GM08714 (cell line): Measurements from ENCODE around the gene BCAS1.
"Not testable (repeated sequence)": the region's sequence is repeated elsewhere in the genome, so short reads cannot be mapped to it uniquely, and the experiment has no call there.

Experiments used
- H3K4me3 ChIP-seq: fragments of 200-500 bp; sonication (Bioruptor generic); 2 replicates; pipeline ENCODE4 v1.5.1; 2014; ENCODE audit warnings: mild to moderate bottlenecking, low read length, inconsistent platforms
- ZNF274 ChIP-seq: IDR thresholded peaks from 2 replicates; pipeline ENCODE4 v1.6.1; 2012; ENCODE audit warnings: mild to moderate bottlenecking, low read depth, low read length

The BCAS1 gene

DNA sequence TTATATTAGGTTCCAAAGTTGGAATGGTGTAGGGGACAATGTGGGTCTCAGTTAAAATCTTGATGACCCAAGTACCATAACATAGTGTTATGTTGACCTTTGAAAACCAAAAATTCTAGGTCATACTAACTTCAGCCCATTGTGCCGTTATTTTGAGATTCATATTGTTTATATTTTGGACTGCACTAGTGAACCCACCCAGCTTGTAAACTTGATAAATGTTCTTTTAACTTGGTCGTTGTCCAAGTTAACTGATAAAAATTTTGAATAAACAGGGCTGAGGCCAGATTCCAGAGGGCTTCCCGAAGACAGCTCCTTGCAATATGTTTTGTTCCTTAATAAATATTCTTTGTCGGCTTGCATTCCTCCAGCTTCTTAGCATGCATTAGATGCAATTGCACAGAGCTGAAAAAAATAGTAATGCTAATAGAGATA is 90.3 kb downstream of the BCAS1 start:
- TF ChIP-seq ZNF274 = no peak
- H3K4me3 ChIP-seq = no peak overlapping the region

DNA sequence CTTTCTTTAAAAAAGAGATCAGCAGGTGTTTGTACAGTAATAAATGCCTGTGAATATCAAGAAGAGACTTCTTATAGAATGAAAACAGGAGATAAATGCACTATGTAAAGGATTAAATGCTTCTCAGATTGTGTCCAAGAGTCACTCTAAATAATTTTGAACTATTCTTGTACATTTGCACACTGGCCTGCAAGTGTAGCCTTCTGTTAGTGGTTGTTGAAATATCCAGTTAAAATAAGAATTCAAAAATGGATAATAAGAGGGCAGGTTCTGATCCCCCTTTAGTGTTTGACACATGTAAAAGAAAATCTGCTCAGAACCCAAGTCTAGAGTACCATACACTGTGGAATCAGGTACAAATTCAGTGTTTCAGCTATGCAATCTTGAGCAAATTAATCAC is 91.9 kb downstream of the BCAS1 start:
- no peak for TF ChIP-seq ZNF274
- no peak overlapping the region for H3K4me3 ChIP-seq

DNA sequence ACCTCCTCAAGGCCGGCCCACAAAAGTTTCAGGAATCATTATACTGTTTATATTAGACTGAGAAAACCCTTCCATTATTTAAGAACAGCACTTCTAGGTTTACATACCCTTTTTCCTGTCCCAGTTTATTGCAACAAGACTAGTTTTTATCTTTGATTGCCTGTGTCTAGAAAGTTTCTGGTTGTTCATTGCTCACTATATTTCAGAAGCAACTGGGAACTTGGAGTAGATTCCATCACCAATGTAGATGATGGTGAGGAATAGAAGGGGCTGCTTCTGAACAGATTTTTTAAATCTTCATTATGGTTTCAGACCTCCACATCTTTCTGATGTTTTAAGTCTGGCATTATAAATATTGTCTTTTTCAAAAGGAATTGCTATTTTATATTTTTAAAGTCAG is 93.0 kb downstream of the BCAS1 start:
- no peak overlapping the region for H3K4me3 ChIP-seq
- TF ChIP-seq ZNF274 = no peak

DNA sequence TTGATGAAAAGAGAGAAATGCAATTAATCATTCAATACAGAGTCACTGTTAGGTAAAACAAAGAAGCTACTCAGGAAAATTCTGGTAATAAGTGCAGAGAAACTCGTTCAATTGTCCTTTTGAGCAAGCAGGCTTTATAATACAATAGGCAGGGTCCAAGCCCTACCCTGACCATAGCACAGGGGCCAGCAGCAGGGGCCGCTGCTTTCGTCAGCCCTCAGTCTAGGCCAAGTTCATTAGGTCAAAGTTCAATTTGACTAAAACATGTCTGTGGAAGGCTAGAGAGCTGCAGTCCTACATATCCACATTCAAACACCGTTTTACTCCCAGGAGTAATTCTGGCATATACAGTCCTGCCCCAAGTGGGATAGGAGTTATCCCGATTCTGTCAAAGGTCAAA is 94.6 kb downstream of the BCAS1 start:
- TF ChIP-seq ZNF274 = no peak
- H3K4me3 ChIP-seq = no peak overlapping the region

DNA sequence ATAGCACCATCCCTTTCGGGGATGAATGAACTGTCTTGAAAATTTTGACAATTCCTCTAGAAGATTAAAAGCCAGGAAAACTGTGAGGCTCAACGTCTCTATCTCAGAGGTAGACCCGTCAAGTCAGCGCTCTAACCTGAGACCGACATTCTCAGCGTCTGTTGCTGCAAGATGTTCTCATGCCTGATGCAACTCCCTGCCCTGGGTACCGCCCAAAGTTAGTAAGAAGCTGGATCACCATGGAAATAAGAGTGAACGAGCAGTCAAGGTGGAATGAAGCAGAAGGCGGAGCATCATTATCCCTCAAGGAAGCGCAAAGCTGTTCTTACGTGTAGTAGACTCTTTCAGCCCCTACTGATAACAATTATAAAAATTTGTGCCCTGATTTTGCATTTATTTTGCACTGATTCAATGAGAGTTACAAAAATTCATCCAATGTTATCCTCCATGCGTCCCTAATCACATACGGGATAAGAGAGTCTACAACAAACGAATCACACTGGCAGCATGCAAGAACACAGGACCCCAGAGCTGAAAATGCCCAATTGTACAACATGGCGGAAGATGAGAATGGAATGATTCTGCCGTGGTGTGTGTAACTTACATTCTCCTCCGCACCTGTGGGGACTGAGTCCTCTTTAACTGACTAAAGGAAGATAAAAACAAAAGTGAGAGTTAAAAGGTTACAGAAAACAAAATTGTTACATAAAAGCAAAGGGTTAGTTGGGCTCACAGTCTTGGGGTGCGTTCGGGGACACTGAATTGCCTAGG is 95.4 kb downstream of the BCAS1 start:
- TF ChIP-seq ZNF274 = no peak
- no peak overlapping the region for H3K4me3 ChIP-seq

DNA sequence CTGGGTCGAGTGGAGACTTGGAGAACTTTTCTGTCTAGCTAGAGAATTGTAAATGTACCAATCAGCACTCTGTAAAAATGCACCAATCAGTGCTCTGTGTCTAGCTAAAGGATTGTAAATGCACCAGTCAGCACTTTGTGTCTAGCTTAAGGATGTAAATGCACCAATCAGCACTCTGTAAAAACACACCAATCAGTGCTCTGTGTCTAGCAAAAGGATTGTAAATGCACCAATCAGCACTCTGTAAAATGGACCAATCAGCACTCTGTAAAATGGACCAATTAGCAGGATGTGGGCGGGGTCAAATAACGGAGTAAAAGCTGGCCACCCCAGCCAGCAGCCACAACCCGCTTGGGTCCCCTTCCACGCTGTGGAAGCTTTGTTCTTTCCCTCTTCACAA is 96.5 kb downstream of the BCAS1 start:
- not testable (repeated sequence) for H3K4me3 ChIP-seq

DNA sequence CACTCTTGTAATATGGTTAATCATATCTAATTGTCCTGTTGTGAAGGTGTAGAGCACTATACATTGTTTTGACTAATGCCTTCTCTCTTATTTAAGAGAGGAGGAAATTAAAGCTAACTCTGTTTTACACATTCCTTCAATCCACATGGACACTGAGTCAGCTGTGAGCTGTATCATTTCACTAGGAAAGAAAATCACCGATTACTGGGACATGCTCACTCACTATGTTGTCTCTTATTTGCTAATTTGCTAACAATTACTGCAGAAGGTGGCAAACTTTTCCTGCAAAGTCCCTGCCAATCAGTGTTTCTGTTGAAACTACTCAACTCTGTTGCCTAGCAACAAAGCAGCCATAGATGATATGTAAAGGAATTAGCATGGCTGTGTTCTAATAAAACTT is 98.2 kb downstream of the BCAS1 start:
- TF ChIP-seq ZNF274 = no peak
- no peak overlapping the region for H3K4me3 ChIP-seq

DNA sequence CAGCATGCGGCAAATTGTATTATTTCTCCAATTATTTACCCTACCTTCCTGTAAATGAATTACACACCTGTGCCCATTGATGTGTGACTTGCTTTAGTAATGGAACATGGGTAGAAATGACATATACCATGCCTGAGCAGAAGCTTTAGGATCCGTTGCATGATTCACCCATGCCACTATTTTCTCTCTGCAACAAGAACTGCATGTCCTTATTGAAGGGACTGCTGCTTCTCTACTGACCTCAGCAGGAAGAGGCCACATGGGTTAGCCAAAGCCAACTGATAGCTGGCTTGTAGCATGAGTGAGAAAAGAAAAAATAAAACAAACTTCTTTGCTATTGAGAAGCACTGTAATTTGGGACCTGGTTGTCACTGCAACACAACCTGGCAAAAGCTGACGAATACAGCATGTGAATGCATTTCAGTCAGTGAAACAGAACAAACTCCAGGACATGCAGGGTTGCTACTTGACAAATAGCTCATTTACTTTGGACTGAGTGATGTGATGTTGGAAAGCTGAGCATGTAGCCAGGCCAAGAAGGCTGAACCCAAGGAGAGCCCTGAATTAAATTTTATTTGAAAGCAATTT is 99.2 kb downstream of the BCAS1 start:
- no peak for TF ChIP-seq ZNF274
- H3K4me3 ChIP-seq = no peak overlapping the region

DNA sequence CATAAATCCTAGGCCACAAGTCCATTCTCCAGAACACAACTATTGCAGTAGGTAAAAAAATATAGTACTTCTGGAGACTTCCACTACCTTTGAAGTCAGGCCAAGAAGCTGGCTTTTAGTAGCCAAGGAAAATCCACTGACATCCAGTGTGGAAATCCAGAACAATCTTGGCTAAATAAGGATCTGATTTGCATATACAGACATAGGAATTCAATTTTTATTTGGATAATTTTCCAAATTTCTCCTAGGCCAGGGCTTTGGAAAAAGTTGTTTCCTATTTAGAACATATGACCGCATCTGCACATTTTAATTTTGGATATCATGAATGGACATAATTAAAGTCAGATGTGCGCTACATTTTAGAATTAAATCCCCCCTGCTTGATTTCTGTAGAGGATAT is 100.2 kb downstream of the BCAS1 start:
- no peak for TF ChIP-seq ZNF274

DNA sequence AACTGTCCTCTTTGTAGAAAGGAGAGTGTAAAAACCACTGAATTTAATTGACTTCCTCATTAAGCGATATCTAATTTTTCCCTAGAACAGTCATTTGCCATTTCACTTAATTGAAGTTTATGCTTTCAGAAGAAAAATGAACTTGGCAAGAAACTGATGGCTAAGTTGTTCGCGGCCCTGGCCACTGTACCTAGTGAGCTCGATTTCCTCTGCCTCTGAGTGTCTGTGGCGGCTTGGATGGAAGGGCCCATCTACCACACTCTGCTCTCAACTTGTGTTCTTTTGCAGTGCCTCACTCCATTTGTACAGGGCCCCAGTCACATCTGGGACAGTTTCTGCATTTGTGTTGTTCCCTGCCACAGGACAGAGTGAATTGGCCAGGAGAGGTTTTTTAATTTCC is 102.9 kb downstream of the BCAS1 start:
- no peak overlapping the region for H3K4me3 ChIP-seq
- TF ChIP-seq ZNF274 = no peak

More for the DNA sequence above, 100.2 kb downstream of the BCAS1 start:
- no peak overlapping the region for H3K4me3 ChIP-seq

DNA sequence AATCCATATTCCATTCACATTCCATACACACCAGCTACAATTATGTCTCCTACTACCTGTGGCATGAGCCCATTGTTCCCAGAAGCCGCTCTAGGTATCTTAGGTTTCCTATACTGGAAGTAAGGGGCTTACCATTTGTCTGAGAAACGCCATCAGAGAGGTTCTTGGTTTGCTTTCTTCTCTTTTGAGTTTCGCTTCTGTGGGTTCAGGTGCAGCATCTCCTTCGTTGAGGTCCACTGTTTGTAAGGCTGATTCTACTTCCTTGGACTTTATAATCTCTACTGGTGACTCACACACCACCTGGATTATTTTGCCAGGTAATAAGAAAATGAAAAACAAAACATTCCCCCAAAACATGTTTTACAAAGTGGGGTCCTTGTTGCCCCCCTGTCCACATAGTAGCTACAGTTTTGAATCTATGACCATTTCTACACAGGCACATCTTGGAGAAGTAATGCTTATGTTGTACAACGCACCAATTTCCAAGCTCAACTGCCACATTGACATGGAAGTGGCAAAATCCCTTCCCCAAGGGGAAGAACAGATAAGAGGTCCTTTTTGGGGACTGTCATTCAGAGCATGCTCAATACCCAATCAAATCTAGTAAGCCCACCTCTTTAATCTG is 103.5 kb downstream of the BCAS1 start:
- TF ChIP-seq ZNF274 = no peak

DNA sequence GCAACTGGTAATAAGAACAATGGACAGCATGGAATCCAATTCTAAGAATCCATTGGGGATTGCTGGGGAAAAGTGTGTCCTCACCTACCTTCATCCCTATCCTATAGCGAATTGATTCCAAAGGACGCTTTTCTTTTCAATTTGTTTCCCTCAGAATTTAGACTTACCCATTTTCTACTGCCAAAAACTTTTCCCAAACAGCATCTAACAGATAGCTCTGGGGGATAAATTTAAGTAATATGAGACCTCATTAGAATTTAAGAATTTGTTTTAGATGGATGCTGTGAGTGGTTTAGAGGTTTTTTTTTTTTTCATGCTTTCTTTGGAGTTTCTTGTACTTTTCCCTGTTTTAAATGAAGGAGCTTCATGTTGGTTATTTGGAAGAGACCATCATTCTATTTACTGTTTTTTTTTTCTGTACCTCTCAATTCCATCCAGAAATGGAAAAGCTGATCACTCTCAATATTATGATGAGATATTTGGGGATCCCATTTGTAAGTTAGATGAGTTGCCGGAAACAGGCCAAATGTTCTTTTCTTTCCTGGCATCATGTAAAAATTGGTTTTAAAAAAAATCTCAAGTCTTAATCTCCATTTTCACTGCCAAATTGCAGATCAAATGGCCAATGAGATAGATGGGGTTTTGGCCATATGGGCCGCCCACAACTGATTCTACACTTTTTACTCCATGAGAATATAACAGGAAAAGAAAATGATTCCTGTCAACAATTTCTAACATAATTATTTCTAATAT is 105.7 kb downstream of the BCAS1 start:
- no peak overlapping the region for H3K4me3 ChIP-seq
- no peak for TF ChIP-seq ZNF274

More for the DNA sequence above, 103.5 kb downstream of the BCAS1 start:
- no peak overlapping the region for H3K4me3 ChIP-seq

DNA sequence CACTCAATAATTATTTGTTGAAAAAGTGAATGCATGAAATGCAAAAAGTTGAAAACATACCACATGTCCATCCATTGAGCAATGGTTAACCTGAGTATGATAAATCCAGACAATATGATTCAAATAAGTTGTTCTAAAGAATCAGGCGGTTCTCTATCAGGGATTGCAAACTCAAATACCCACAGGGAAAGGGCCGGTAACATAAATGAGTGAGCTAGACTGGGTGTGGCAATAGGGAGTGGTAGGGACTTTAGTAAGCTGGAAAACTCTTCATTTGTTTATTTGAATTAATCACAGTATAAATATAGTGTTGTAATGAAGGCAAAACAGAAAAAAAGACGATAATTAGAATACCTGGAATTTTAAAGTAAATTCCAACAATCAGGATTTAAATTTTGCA is 106.3 kb downstream of the BCAS1 start:
- no peak for TF ChIP-seq ZNF274
- H3K4me3 ChIP-seq = no peak overlapping the region

DNA sequence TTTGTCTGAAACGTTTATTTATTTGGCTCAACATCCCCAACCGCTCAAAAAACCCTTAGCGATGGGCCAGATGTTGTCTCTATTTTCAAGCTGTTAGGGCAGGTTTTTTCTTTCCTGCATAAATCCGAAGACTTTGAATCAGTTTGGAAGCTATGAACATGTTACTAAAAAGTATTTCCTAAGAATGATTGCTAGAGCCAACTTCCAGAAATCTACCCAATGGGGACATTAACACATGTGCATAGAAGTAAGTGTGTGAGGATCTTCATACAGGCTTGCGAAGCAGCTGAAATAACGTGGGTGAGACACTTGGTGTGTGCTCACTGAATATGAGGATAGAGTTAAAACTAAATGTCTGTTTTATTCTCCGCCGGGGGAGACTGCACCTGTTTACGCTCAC is 106.8 kb downstream of the BCAS1 start:
- no peak overlapping the region for H3K4me3 ChIP-seq
- no peak for TF ChIP-seq ZNF274

DNA sequence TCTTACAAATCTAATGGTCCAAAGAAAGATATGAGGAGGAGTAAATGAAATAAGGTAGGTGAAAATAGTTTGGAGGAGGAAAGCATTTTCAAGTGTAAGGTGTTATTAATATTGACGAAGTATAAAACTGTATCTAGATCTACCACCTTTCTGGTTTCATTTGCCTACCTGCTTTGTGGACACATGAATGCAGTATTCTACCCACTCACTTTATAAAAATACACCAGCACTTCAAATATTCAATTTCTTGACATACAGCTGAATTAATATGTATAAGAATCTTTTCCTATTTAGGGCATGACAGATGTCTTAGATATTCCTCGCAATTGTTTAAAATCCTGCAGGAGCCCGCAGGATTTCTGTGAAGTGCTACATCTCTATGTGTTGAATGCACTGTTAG is 108.0 kb downstream of the BCAS1 start:
- TF ChIP-seq ZNF274 = no peak
- H3K4me3 ChIP-seq = no peak overlapping the region
